GM21515 (cell line): ENCODE data around the gene SLC34A3.
"Not testable (repeated sequence)": the region's sequence is repeated elsewhere in the genome, so short reads cannot be mapped to it uniquely, and the experiment has no call there.

Experiments used
- ATAC-seq: cut with Tn5 transposase; IDR thresholded peaks from one replicate; pipeline ENCODE4 v1.9.1; 2021; ENCODE audit not compliant: unreplicated experiment

SLC34A3 gene

GRCh38 chr9:137241490-137242268 is 11.0 kb downstream of the SLC34A3 start:
- no peak for ATAC-seq

GRCh38 chr9:137242269-137243203 is 11.8 kb downstream of the SLC34A3 start:
- no peak for ATAC-seq

GRCh38 chr9:137243266-137243625 is 12.5 kb downstream of the SLC34A3 start:
- ATAC-seq: not testable (repeated sequence)

GRCh38 chr9:137243626-137244485 is 13.2 kb downstream of the SLC34A3 start:
- no peak for ATAC-seq

GRCh38 chr9:137244486-137245449 is 14.1 kb downstream of the SLC34A3 start:
- ATAC-seq: no peak

GRCh38 chr9:137245450-137246421 is 15.0 kb downstream of the SLC34A3 start:
- no peak for ATAC-seq

- ATAC-seq: no peak
Measured at GRCh38 chr9:137247135-137247915, 16.6 kb downstream of the SLC34A3 start.

GRCh38 chr9:137247916-137248175 is 17.1 kb downstream of the SLC34A3 start:
- no peak for ATAC-seq

GRCh38 chr9:137250329-137251193 is 19.9 kb downstream of the SLC34A3 start:
- no peak for ATAC-seq

- no peak for ATAC-seq
Measured at GRCh38 chr9:137251194-137251461, 20.4 kb downstream of the SLC34A3 start, which contains the start of gene STPG3. Gene STPG3 (plus strand): TSS chr9:137251286. CDS start chr9:137251287, 1 bp downstream.

GRCh38 chr9:137251490-137252268 is 21.0 kb downstream of the SLC34A3 start:
- ATAC-seq: no peak

GRCh38 chr9:137252555-137253506 is 22.1 kb downstream of the SLC34A3 start:
- no peak for ATAC-seq

GRCh38 chr9:137253717-137254623 is 23.3 kb downstream of the SLC34A3 start:
- ATAC-seq: no peak

GRCh38 chr9:137254624-137255447 is 24.1 kb downstream of the SLC34A3 start, which contains the start of gene NELFB:
Gene NELFB (plus strand): TSS chr9:137255327.
- peak; percentile 78 for ATAC-seq
